MM.1S (cell line): ENCODE measurements around the gene ZNF324.
"Not testable (repeated sequence)": the region's sequence is repeated elsewhere in the genome, so short reads cannot be mapped to it uniquely, and the experiment has no call there.

Experiments used
- EZH2phosphoT487 ChIP-seq: fragments of 300-600 bp; sonication (generic); IDR thresholded peaks from 2 replicates; pipeline ENCODE4 v1.6.1; 2018; ENCODE audit warnings: antibody characterized with exemption, low read length
- TF ChIP-seq, protein P1 (sequence below): fragments of 300-600 bp; sonication (generic); IDR thresholded peaks from 2 replicates; pipeline ENCODE4 v1.5.1; 2016; ENCODE audit warnings: antibody characterized with exemption, low read length, mixed read lengths

GRCh38 chr19:58470837-58471543 is 4.1 kb downstream of the ZNF324 start:
- TF ChIP-seq, protein P1, sequence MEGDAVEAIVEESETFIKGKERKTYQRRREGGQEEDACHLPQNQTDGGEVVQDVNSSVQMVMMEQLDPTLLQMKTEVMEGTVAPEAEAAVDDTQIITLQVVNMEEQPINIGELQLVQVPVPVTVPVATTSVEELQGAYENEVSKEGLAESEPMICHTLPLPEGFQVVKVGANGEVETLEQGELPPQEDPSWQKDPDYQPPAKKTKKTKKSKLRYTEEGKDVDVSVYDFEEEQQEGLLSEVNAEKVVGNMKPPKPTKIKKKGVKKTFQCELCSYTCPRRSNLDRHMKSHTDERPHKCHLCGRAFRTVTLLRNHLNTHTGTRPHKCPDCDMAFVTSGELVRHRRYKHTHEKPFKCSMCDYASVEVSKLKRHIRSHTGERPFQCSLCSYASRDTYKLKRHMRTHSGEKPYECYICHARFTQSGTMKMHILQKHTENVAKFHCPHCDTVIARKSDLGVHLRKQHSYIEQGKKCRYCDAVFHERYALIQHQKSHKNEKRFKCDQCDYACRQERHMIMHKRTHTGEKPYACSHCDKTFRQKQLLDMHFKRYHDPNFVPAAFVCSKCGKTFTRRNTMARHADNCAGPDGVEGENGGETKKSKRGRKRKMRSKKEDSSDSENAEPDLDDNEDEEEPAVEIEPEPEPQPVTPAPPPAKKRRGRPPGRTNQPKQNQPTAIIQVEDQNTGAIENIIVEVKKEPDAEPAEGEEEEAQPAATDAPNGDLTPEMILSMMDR, result not testable (repeated sequence)
- not testable (repeated sequence) for TF ChIP-seq EZH2phosphoT487
